Fibroblast of the aortic adventitia (primary cell): ENCODE measurements around the gene UBE2L5. TPM values are rescaled to one million over a fixed set of nuclear protein-coding genes. Genes with fewer than 3 reads are reported as not detected.
A peak's percentile ranks its signal among the peaks of the same experiment; 100 is the strongest.

Source experiments
- DNase-seq: peaks from one replicate; pipeline ENCODE4 v3.0.0-alpha.2; 2010; ENCODE audit warnings: low read depth
- H3K4me3 ChIP-seq: 2 replicates; pipeline ENCODE4 v1.5.1; 2011; ENCODE audit warnings: low read depth, mild to moderate bottlenecking, control low read depth, low read length, moderate library complexity
- total RNA-seq: library from RNA; depleted of rRNA; stranded (reverse); fragments of >200 nt; gene quantifications from 2 replicates; pipeline ENCODE4 v1.2.3, GENCODE V29; 2012; ENCODE audit warnings: low replicate concordance
- TF ChIP-seq, protein P1 (sequence below): IDR thresholded peaks from 2 replicates; pipeline ENCODE4 v1.5.1; 2011; ENCODE audit warnings: mild to moderate bottlenecking, low read length, control low read depth, inconsistent platforms; ENCODE audit not compliant: insufficient read depth

The UBE2L5 gene
- under 0.01 TPM in 1 of 2 replicates, not detected in the other for total RNA-seq

DNA sequence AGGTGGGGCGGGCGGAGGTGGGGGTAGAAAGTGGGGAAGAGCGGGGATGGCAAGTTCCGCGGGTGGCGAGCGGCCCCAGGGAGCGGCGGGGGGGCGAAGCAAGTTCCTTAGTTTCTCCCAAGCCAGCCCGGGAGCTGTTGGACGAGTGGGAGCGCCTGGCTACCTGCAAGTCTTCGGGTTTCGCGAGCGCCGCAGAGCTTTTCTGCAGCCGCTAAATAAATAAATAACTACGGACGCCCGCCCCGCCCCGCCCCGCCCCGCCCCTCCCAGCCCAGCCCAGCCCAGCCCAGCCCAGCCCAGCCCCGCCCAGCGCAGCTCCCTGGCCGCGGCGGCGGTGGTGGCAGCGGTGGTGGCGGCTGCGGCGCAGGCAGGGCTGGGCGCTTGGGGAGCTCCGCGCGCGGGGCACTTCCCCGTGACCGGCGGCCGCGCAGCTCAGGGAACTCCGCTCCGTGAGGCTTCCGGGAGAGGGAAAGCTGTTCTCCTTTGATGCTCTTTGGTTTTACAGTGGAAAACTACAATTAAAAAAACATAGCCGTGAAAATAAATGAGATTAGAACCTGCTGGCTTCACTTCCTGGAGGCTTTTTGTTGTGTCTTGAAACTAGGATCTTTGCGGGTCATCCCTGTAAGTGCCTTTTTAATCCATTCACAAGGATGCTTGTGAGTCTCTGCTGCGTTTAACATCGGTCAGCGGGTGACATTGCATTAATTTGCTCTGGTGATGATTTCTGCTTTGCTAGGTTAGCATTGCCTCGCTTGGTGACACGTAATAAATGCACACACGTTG, at the start of gene UBE2L5:
UBE2L5 (plus strand) TSS at position 440 of the 786 bp plus-strand sequence. CDS start 5,498 bp downstream, outside the sequence.
- peak within 1 kb of the TSS; percentile 69 for H3K4me3 ChIP-seq
- DNase-seq = peak; percentile 77
- TF ChIP-seq, protein P1, sequence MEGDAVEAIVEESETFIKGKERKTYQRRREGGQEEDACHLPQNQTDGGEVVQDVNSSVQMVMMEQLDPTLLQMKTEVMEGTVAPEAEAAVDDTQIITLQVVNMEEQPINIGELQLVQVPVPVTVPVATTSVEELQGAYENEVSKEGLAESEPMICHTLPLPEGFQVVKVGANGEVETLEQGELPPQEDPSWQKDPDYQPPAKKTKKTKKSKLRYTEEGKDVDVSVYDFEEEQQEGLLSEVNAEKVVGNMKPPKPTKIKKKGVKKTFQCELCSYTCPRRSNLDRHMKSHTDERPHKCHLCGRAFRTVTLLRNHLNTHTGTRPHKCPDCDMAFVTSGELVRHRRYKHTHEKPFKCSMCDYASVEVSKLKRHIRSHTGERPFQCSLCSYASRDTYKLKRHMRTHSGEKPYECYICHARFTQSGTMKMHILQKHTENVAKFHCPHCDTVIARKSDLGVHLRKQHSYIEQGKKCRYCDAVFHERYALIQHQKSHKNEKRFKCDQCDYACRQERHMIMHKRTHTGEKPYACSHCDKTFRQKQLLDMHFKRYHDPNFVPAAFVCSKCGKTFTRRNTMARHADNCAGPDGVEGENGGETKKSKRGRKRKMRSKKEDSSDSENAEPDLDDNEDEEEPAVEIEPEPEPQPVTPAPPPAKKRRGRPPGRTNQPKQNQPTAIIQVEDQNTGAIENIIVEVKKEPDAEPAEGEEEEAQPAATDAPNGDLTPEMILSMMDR = no peak

DNA sequence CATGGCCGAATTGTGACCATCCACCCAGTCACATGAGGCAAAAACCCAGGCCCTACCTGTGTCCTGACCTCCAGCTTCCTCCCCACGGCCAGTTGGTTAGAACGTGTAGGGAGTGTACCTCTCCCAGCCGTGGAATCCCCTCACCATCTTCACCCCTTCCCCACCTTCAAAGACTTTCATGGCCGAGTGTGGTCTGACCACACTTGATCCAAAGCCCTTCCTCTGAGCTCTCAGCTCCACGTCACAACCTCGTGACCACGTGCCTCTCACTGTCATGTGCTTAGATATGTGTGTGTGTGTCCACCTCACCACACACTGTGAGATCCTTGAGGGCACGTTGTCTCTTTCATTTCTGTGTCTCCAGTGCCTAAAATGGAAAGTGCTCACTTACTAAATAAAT, 48.6 kb upstream of the UBE2L5 start:
- no peak overlapping the region for H3K4me3 ChIP-seq
- no peak for DNase-seq
- TF ChIP-seq, protein P1 = no peak

DNA sequence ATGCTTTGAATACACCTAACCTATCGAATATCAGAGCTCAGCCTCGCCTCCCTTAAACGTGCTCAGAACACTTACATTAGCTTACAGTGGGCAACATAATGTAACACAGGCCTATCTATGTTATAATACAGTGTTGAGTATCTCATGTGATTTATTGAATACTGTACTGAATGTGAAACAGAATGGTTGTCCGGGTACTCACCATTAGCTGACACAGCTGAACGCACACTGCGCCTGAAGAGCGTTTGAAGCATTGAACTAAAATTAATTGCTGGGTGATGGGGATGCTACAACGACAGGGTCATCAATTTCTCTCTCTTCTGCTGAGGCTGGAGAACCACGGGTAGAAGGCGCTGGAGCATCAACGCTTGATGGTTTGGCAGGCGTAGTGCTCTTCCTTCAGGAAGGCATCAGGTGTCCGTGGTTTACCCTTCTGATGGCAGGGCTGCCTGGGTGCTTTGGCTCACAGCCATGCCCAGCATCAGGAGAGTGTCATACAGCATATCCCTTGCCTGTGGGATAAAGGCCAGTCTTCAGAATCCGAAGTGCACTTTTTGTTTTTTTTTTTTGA, 46.9 kb upstream of the UBE2L5 start:
- DNase-seq = no peak
- TF ChIP-seq, protein P1 = no peak
- H3K4me3 ChIP-seq = no peak overlapping the region

DNA sequence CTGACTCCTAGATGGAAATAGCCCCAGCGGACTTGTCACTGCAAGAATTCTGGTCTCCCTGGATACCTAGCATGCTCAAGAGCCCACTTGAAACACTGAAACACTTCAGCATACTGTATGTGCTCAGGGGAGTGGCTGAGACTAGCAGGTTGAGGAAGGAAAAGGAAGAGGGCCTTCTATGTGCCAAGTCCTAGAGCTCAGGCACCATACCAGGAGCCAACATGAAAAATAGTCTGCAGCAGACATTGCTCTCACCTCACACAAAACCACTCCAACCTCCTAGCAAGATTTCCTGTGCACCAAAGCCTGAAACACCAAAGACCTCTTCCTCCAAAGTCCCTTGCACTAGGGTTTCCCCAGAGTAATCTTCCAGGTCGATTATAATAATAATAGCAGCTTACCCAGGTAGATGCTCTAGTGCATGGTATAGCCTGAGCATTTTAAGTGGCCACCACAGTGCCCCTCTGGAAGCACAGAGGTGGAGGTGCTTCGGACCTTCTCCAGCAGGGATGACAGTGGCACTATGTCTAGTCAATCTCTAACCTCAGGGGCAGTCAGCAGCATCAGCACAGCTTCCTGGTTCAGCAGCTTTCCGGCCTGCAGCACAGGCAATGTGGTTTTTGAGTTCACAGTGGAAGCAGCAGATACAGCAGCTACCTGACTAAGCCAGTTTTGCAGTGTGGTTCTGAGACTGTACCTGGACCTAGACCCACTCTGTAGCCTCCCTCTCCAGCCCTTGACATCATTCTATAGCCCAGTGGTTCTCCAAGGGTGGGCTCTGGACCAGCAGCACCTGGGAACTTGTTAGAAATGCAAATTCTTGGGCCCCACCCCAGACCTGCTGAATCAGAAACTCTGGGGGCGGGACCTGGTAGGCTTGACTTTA, 45.6 kb upstream of the UBE2L5 start:
- TF ChIP-seq, protein P1 = no peak
- no peak overlapping the region for H3K4me3 ChIP-seq
- no peak for DNase-seq

DNA sequence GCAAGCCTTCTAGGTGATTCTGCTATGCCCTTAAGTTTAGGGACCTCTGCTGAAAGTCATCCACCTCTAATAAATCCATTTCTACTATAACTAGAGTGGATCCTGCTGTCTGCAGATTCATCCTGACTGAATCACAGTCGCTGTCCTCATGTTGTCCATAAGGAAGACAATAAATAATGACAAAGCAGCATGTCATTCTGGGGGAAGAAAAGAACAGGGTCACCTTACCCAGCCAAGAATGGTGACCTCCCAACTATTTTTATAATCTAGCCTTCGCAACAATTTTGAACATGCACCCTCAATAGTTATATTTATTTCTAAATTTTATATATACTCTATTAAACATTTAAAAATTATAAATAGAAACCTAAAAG, 45.0 kb upstream of the UBE2L5 start:
- H3K4me3 ChIP-seq = no peak overlapping the region
- TF ChIP-seq, protein P1 = no peak
- DNase-seq = no peak

DNA sequence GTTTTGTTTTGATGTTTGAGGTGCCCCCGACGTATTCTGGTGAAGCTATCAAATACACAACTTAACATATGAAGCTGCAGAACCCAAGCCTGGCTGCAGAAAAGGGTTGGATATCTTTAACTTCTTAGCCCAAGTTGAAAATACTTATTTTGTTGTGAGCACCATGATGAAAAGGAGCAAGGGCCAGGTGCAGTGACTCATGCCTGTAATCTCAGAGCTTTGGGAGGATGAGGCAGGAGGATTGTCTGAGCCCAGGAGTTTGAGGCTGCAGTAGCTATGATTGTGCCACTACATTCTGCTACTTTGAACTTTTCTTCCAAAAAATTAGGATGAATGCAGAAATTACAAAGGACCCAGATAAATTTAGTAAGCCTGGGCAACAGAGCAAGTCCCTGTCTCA, 44.1 kb upstream of the UBE2L5 start:
- TF ChIP-seq, protein P1 = no peak
- DNase-seq = no peak
- H3K4me3 ChIP-seq = no peak overlapping the region
